ENCODE measurements around the gene PNKD.

GRCh38 chr2:218319813-218320365 lies 49.6 kb downstream of the PNKD start:
- TF ChIP-seq POLR2AphosphoS5 (IDR thresholded peaks at IDR 0.05; ENCODE audit: low read depth) (no peak), EZH2 (IDR thresholded peaks at IDR 0.05; ENCODE audit: low read depth, unreplicated experiment) (no peak), CTCF (conservative IDR thresholded peaks at IDR 0.05; ENCODE audit: low read depth in 2 of 2) (no peak), REST (IDR thresholded peaks at IDR 0.05; ENCODE audit: unreplicated experiment) (no peak), EZH2phosphoT487 (IDR thresholded peaks at IDR 0.05; ENCODE audit: unreplicated experiment) (no peak)
